DOHH2 (cell line): Measurements from ENCODE around the gene GOLPH3.

ENCODE experiments used
- EZH2phosphoT487 ChIP-seq: fragments of 200-600 bp; sonication (generic); IDR thresholded peaks from 2 replicates; pipeline ENCODE4 v1.6.1; 2017; ENCODE audit warnings: borderline replicate concordance, mild to moderate bottlenecking, antibody characterized with exemption, low read length, moderate library complexity, mixed read lengths
- TF ChIP-seq, protein P1 (sequence below): fragments of 200-600 bp; sonication (generic); IDR thresholded peaks from one replicate; pipeline ENCODE4 v1.5.1; 2014; ENCODE audit warnings: antibody characterized with exemption, mild to moderate bottlenecking, low read depth, low read length; ENCODE audit not compliant: poor library complexity, severe bottlenecking

GRCh38 chr5:32129074-32129598, 45.0 kb downstream of the GOLPH3 start:
- TF ChIP-seq, protein P1, sequence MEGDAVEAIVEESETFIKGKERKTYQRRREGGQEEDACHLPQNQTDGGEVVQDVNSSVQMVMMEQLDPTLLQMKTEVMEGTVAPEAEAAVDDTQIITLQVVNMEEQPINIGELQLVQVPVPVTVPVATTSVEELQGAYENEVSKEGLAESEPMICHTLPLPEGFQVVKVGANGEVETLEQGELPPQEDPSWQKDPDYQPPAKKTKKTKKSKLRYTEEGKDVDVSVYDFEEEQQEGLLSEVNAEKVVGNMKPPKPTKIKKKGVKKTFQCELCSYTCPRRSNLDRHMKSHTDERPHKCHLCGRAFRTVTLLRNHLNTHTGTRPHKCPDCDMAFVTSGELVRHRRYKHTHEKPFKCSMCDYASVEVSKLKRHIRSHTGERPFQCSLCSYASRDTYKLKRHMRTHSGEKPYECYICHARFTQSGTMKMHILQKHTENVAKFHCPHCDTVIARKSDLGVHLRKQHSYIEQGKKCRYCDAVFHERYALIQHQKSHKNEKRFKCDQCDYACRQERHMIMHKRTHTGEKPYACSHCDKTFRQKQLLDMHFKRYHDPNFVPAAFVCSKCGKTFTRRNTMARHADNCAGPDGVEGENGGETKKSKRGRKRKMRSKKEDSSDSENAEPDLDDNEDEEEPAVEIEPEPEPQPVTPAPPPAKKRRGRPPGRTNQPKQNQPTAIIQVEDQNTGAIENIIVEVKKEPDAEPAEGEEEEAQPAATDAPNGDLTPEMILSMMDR, result no peak
- no peak for TF ChIP-seq EZH2phosphoT487
